HepG2 (cell line): ENCODE data around the gene CCM2.

Experiments
- CAMTA2 ChIP-seq: sonication (generic); formaldehyde crosslinking; IDR thresholded peaks from 2 replicates; pipeline ENCODE4 v1.4.0; 2020; ENCODE audit warnings: mild to moderate bottlenecking, missing genetic modification reagents, borderline replicate concordance
- FOXJ3 ChIP-seq: sonication (generic); formaldehyde crosslinking; IDR thresholded peaks from 2 replicates; pipeline ENCODE4 v1.4.0; 2020; ENCODE audit warnings: missing genetic modification reagents, mild to moderate bottlenecking, borderline replicate concordance
- TBL1XR1 ChIP-seq: fragments of 150-350 bp; IDR thresholded peaks from 2 replicates; pipeline ENCODE4 v1.6.1; 2014; ENCODE audit warnings: borderline replicate concordance, low read length; ENCODE audit not compliant: partially characterized antibody
- THAP7 ChIP-seq: sonication (generic); formaldehyde crosslinking; IDR thresholded peaks from 2 replicates; pipeline ENCODE4 v1.8.1; 2023; ENCODE audit warnings: mild to moderate bottlenecking, missing genetic modification reagents
- ZFP36 ChIP-seq: fragments of 150-350 bp; IDR thresholded peaks from 2 replicates; pipeline ENCODE4 v1.6.1; 2018; ENCODE audit warnings: borderline replicate concordance, low read length, low read depth; ENCODE audit not compliant: partially characterized antibody
- ZNF143 ChIP-seq: sonication (generic); formaldehyde crosslinking; IDR thresholded peaks from 2 replicates; pipeline ENCODE4 v1.4.0; 2020; ENCODE audit warnings: missing genetic modification reagents
- ZNF616 ChIP-seq: sonication (generic); formaldehyde crosslinking; IDR thresholded peaks from 2 replicates; pipeline ENCODE4 v1.5.0; 2020; ENCODE audit warnings: low read depth, mild to moderate bottlenecking, missing genetic modification reagents

DNA sequence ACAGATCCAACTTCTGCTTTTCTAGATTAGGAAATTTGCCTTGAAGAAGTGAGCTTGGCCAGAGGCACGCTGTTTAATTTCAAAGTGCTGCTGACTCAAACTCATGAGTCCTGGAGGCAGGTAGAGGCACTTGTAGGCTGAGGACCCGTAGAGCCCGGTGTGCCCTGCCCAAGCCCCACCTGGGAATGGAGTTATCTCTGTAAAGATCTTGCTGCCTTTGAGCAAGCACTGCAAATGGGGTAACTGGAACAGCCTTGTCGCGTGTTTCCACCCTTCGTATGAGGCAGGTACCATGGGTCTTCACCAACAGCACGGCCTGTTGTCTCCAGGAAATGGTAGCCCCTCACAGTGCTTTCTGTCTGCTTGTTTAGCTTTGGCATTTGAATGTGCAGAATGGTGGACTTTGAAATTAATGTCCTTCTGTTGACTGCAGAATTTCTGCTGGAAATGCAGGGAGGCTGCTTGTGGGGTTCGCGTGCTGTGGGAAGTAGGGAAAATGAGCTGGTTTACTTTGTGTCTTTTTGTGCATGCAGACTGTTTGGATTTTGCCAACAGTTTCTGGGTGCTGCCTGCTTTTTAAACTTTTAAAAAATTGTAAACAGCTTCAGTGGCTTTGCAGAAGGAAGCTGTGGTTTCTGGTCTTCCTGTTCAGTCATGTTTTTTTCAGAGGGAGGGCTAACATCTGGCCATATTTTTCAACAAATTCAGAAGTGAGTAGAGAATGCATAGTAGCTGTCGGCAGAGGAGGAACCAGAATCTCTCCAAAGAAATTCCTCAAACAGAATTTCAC lies 27.2 kb downstream of the CCM2 start:
- TF ChIP-seq FOXJ3 (CRISPR knock-in tag) (no peak), THAP7 (CRISPR knock-in tag) (no peak), CAMTA2 (no peak), TBL1XR1 (no peak), ZNF616 (CRISPR knock-in tag) (no peak), ZNF143 (CRISPR knock-in tag) (no peak), ZFP36 (no peak)
